NB4 (cell line): ENCODE data around the gene EME1.

Experiments used
- POLR2A ChIP-seq: IDR thresholded peaks from 2 replicates; pipeline ENCODE4 v1.6.1; 2011; ENCODE audit warnings: mild to moderate bottlenecking; ENCODE audit not compliant: insufficient read length; ENCODE audit errors: extremely low read depth
- TF ChIP-seq, protein P1 (sequence below): IDR thresholded peaks from one replicate; pipeline ENCODE4 v1.5.1; 2012; ENCODE audit warnings: low read depth, low read length

DNA sequence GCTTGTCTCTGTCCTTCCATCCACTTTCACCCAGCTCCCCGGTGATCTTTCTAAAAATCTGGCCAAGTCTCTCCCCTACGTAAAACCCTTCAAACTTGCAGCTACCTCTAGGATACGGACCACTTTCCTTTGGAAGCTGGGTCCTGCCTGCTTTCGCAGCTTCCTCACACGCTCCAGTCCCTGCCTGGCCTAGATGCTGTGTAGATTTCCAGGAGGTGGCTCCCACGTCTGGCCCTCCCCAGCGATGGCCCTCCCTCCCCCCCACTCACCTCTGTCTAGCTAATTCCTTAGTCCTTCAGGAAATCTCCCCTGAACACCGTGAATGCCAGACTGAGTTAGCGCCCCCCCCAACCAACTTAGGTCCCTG is 24.9 kb downstream of the EME1 start:
- TF ChIP-seq, protein P1, sequence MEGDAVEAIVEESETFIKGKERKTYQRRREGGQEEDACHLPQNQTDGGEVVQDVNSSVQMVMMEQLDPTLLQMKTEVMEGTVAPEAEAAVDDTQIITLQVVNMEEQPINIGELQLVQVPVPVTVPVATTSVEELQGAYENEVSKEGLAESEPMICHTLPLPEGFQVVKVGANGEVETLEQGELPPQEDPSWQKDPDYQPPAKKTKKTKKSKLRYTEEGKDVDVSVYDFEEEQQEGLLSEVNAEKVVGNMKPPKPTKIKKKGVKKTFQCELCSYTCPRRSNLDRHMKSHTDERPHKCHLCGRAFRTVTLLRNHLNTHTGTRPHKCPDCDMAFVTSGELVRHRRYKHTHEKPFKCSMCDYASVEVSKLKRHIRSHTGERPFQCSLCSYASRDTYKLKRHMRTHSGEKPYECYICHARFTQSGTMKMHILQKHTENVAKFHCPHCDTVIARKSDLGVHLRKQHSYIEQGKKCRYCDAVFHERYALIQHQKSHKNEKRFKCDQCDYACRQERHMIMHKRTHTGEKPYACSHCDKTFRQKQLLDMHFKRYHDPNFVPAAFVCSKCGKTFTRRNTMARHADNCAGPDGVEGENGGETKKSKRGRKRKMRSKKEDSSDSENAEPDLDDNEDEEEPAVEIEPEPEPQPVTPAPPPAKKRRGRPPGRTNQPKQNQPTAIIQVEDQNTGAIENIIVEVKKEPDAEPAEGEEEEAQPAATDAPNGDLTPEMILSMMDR = no peak
- no peak for TF ChIP-seq POLR2A
